Left lobe of liver (tissue), 2 donors: ENCODE measurements around the gene SP3. TPM values are rescaled to one million over a fixed set of nuclear protein-coding genes. Genes with fewer than 3 reads are reported as not detected.

Experiments
- ATAC-seq: fragments of 200-7000 bp; cut with Tn5 transposase; one replicate; pipeline ENCODE4 v1.9.1; 2020; ENCODE audit warnings: mild to moderate bottlenecking, moderate library complexity
- DNase-seq: peaks from one replicate; pipeline ENCODE4 v3.0.0-alpha.2; 2020; ENCODE audit warnings: low spot score
- total RNA-seq: library from RNA; stranded (reverse); gene quantifications from one replicate; pipeline ENCODE4 v1.2.1, GENCODE V29; 2021
- donor health status: DM: no; HTN: no; CAD: no; lungs with moderate emphysema.
- donor health status: DM: no; HTN: yes; CAD: no.

SP3 gene
- total RNA-seq, 1 donor from 2014 or later = 31.7 TPM

GRCh38 chr2:173969886-173970285 is 4.7 kb upstream of the SP3 start:
- DNase-seq (no peak), ATAC-seq (no peak)

GRCh38 chr2:173968551-173968950 is 3.4 kb upstream of the SP3 start:
- DNase-seq (no peak), ATAC-seq (no peak)

- DNase-seq = no peak
- ATAC-seq = no peak
Measured at GRCh38 chr2:173966274-173967098, 1.3 kb upstream of the SP3 start.

GRCh38 chr2:173964565-173965371 is 405 bp downstream of the SP3 start:
- DNase-seq (peak; percentile 86), ATAC-seq (peak; percentile 73)

- peak; percentile 72 for ATAC-seq
- DNase-seq = peak; percentile 94
Measured at GRCh38 chr2:173963817-173964564, 1.2 kb downstream of the SP3 start.

GRCh38 chr2:173963323-173963816 is 1.8 kb downstream of the SP3 start:
- DNase-seq = no peak
- no peak for ATAC-seq

- no peak for DNase-seq
- no peak for ATAC-seq
Measured at GRCh38 chr2:173962583-173963110, 2.5 kb downstream of the SP3 start.

- DNase-seq (no peak), ATAC-seq (no peak)
Measured at GRCh38 chr2:173962031-173962430, 3.1 kb downstream of the SP3 start.

- no peak for ATAC-seq
- DNase-seq = no peak
Measured at GRCh38 chr2:173961346-173961705, 3.8 kb downstream of the SP3 start.

GRCh38 chr2:173959909-173960308 is 5.3 kb downstream of the SP3 start:
- DNase-seq (no peak), ATAC-seq (no peak)

GRCh38 chr2:173959358-173959884 is 5.8 kb downstream of the SP3 start:
- no peak for DNase-seq
- no peak for ATAC-seq

GRCh38 chr2:173958198-173958846 is 6.9 kb downstream of the SP3 start:
- DNase-seq (no peak), ATAC-seq (no peak)

- ATAC-seq = no peak
- no peak for DNase-seq
Measured at GRCh38 chr2:173957517-173957916, 7.7 kb downstream of the SP3 start.

GRCh38 chr2:173956454-173956853 is 8.7 kb downstream of the SP3 start:
- DNase-seq (no peak), ATAC-seq (no peak)

- no peak for ATAC-seq
- DNase-seq = no peak
Measured at GRCh38 chr2:173955867-173956266, 9.3 kb downstream of the SP3 start.

- DNase-seq (no peak), ATAC-seq (peak; percentile 65)
Measured at GRCh38 chr2:173955004-173955403, 10.2 kb downstream of the SP3 start.

- DNase-seq (no peak), ATAC-seq (no peak)
Measured at GRCh38 chr2:173953047-173953424, 12.1 kb downstream of the SP3 start.

GRCh38 chr2:173952267-173953046 is 12.7 kb downstream of the SP3 start:
- ATAC-seq (no peak), DNase-seq (no peak)

GRCh38 chr2:173948842-173949241 is 16.3 kb downstream of the SP3 start:
- peak; percentile 60 for ATAC-seq

GRCh38 chr2:173948198-173948597 is 17.0 kb downstream of the SP3 start:
- DNase-seq = no peak
- no peak for ATAC-seq

More at GRCh38 chr2:173948842-173949241, 16.3 kb downstream of the SP3 start:
- DNase-seq = no peak
